Osteocyte (in vitro differentiated cells): ENCODE measurements around the gene IL1R2. TPM values are rescaled to one million over a fixed set of nuclear protein-coding genes. Genes with fewer than 3 reads are reported as not detected.

Experiments used
- DNase-seq: peaks from one replicate; pipeline ENCODE4 v3.0.0; 2021; ENCODE audit warnings: mixed read lengths; ENCODE audit not compliant: unreplicated experiment; ENCODE audit errors: extremely low spot score
- H3K27ac Mint-ChIP-seq: one replicate; pipeline ENCODE4 v1.8.0; 2021; ENCODE audit warnings: mild to moderate bottlenecking, mixed read lengths; ENCODE audit not compliant: unreplicated experiment
- H3K27me3 Mint-ChIP-seq: one replicate; pipeline ENCODE4 v1.8.0; 2021; ENCODE audit warnings: mixed read lengths; ENCODE audit not compliant: unreplicated experiment
- H3K36me3 Mint-ChIP-seq: one replicate; pipeline ENCODE4 v1.8.0; 2021; ENCODE audit warnings: mixed read lengths; ENCODE audit not compliant: unreplicated experiment
- H3K4me1 Mint-ChIP-seq: one replicate; pipeline ENCODE4 v1.8.0; 2021; ENCODE audit warnings: mixed read lengths; ENCODE audit not compliant: unreplicated experiment
- H3K4me3 Mint-ChIP-seq: one replicate; pipeline ENCODE4 v1.8.0; 2021; ENCODE audit warnings: mild to moderate bottlenecking, moderate library complexity, mixed read lengths; ENCODE audit not compliant: unreplicated experiment
- H3K9me3 Mint-ChIP-seq: one replicate; pipeline ENCODE4 v1.8.0; 2021; ENCODE audit warnings: mixed read lengths; ENCODE audit not compliant: unreplicated experiment
- total RNA-seq: library from RNA; stranded (reverse); gene quantifications from 2 replicates; pipeline ENCODE4 v1.2.1, GENCODE V29; 2021
- TF ChIP-seq, protein P1 (sequence below): fragments of 200-600 bp; sonication (generic); IDR thresholded peaks from 2 replicates; pipeline ENCODE4 v1.5.0; 2021; ENCODE audit warnings: antibody characterized with exemption, mild to moderate bottlenecking, moderate library complexity

Gene IL1R2
- total RNA-seq, 1 donor from 2014 or later = not detected

DNA sequence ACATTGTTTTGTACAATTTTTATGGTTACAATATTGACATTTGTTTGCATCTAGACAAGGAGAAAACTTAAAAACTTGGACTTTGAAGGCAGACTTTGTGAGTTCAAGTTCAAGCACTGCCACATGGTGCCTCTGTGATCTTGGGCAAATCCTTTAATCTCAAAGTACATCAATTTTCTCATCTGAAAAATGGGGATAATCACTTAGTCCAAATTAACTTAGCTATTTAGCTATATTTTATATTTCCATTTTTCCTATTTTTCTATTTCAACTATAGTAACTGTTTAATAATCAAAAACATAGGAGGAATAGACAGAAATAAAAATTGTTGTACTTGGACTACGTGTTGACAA lies 38.7 kb downstream of the IL1R2 start:
- Mint-ChIP-seq H3K9me3 (no peaks in the 10 kb centered on the region), H3K36me3 (no peaks in the 10 kb centered on the region), H3K27me3 (no peaks in the 10 kb centered on the region), H3K4me1 (peaks cover 72% of the 10 kb centered on the region), H3K27ac (no peak overlapping the region), H3K4me3 (no peak overlapping the region)
- DNase-seq = no peak
- TF ChIP-seq, protein P1, sequence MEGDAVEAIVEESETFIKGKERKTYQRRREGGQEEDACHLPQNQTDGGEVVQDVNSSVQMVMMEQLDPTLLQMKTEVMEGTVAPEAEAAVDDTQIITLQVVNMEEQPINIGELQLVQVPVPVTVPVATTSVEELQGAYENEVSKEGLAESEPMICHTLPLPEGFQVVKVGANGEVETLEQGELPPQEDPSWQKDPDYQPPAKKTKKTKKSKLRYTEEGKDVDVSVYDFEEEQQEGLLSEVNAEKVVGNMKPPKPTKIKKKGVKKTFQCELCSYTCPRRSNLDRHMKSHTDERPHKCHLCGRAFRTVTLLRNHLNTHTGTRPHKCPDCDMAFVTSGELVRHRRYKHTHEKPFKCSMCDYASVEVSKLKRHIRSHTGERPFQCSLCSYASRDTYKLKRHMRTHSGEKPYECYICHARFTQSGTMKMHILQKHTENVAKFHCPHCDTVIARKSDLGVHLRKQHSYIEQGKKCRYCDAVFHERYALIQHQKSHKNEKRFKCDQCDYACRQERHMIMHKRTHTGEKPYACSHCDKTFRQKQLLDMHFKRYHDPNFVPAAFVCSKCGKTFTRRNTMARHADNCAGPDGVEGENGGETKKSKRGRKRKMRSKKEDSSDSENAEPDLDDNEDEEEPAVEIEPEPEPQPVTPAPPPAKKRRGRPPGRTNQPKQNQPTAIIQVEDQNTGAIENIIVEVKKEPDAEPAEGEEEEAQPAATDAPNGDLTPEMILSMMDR = no peak

DNA sequence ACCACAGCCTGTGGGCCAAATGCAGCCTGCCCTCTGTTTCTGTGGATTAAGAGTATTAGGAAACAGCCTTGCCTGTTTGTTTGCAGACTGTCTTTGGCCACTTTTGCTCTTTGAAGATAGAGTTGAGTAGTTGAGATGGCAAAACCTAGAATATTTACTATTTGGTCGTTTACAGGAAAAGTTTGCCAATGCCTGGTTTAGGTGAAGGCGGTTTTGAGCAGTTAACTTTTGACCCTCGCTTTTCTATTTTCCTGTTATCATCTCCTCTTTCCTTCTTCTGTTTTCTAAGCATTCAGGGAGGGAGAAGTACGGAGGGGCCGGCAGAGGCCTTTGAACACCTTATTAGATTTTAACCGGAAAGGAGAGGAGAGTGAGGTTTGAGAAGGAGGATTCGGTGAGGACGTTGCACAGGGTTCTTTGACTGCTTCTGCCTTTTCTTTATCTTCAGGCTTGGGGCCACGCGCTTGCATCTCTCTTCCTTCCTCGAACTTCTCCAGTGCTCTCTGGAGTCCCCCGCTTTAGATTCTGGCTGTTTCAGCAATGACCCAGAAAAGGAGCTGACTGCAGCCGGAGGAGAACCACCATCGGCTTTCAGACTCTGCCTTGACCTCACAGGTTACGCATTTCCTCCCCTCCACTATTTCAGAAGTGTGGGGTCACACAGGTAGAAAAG lies 39.2 kb downstream of the IL1R2 start:
- Mint-ChIP-seq H3K4me1 (peaks cover 67% of the 10 kb centered on the region), H3K27ac (no peak overlapping the region), H3K4me3 (no peak overlapping the region), H3K9me3 (no peaks in the 10 kb centered on the region), H3K27me3 (no peaks in the 10 kb centered on the region), H3K36me3 (no peaks in the 10 kb centered on the region)
- TF ChIP-seq, protein P1 = no peak
- DNase-seq = no peak

DNA sequence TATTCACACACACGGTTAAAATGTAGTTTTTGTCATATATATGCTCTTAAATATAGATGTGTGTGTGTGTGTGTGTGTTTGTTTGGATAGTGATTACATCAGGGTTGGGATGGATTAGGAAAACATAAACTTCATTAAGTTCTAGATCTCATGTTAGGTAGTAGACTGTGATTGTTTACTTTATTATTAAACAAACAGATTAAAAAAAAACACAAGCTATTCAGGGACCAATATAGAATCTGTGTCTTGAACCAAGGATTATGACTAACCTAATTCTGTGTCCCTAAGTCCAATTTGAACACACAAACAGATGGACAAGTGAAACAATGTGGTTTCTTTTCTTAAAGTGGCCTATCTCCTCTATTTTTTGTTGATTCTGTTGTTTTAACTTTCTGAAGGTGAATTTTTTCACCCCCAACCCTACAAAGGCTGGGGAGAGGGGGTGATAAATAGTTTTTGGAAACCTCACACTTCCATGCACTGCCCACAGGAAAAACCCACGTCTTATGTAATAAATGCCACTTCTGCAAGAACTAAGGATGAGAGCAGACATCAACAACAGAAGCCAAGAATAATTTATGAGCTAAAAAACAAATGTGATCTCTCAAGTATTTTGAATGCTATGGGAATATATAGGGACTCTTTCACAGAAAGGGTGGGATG lies 40.7 kb downstream of the IL1R2 start:
- TF ChIP-seq, protein P1 = no peak
- Mint-ChIP-seq H3K27me3 (no peaks in the 10 kb centered on the region), H3K9me3 (no peaks in the 10 kb centered on the region), H3K4me1 (peaks cover 65% of the 10 kb centered on the region), H3K27ac (peak overlapping the region; percentile 96), H3K4me3 (no peak overlapping the region), H3K36me3 (no peaks in the 10 kb centered on the region)
- DNase-seq = no peak

DNA sequence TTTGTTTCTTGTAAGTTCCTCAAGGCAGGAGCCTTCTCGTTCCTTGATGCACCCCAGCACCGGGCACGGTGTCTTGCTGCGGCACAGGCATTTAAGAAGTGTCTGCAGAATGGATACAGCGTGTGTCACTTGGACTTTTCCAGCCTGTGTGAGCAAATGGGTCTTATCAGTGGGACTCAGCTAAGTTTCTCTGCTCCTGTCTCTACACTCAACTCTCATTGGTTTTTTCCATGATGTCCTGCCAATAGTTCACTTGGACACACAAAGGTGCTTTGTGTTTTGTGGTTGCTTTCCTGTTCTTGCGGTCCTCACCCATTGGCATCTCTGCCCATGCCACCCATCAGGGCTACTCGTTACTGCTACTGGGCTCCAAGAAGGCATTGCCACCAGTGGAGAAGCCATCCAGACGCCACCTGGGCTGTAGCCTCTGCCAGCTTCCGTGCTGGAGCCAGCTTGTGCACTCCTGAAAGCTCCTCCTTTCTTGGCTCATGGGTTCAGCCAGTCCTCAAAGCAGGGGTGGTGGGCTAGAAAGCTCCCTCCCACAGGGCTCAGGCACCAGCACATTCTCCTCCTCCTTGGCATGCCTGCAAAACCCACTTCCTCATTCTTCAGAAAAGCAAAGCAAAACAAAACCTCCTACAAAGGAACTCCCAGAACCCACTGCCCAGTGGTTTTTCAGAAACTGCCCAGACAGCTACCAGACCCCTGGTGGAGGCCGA lies 41.4 kb downstream of the IL1R2 start:
- Mint-ChIP-seq H3K27ac (peak overlapping the region; percentile 96), H3K36me3 (no peaks in the 10 kb centered on the region), H3K9me3 (no peaks in the 10 kb centered on the region), H3K4me1 (peaks cover 65% of the 10 kb centered on the region), H3K4me3 (peak overlapping the region; percentile 51), H3K27me3 (no peaks in the 10 kb centered on the region)
- TF ChIP-seq, protein P1 = no peak
- DNase-seq = no peak
